HG02798 (cell line): ENCODE data around the gene SLIT3.
"Not testable (repeated sequence)": the region's sequence is repeated elsewhere in the genome, so short reads cannot be mapped to it uniquely, and the experiment has no call there.

Source experiments
- ATAC-seq: cut with Tn5 transposase; IDR thresholded peaks from one replicate; pipeline ENCODE4 v1.9.1; 2021; ENCODE audit warnings: mild to moderate bottlenecking; ENCODE audit not compliant: unreplicated experiment, poor library complexity

The SLIT3 gene

DNA sequence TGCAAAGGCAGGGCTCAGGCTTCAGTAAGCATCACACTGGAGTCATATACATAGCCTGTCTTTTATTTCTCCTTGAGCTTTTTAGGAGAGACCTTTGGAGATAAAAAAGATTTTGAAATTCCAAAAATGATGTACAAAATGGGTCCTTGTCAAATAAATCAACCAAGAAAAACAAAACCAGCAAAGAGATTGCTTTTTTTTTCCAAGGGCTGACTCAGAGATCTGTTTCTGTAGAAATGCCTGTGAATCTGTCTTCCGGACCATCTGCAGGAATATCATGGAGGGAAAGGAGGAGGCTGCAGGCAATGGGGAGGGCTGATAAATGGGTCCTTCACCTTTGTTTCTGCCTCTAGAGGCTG is 77.4 kb downstream of the SLIT3 start:
- ATAC-seq: no peak

DNA sequence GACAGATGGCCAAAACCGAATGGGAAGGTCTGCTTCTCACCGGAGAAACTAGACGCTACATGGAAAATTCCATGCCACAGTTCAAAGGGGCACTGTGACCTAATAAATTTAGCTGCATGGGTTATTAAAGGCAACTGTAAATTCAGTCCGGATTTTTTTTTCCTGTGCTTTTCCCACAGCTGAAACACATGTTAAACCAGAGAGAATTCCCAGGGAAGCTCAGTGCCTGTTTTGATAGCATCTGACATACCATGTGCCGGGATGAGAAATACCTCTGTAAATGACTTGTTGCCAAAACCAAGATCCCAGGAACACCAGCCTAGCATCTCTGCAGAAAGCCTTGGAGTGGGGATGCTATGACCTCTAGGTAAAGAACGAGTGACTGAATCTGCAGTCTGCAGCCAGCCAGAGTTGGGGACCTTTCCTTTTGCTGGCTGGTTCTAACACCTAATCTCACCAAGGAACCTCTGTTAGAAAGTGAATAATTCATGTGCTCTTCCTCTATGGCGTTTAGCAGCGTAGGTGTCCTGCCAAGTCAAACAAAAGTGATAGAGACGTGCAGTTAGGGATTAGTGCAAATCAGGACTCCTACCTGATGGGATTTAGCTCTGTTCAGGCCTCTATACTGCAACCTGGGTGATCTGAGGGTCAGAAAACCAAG is 77.9 kb downstream of the SLIT3 start:
- ATAC-seq: no peak

DNA sequence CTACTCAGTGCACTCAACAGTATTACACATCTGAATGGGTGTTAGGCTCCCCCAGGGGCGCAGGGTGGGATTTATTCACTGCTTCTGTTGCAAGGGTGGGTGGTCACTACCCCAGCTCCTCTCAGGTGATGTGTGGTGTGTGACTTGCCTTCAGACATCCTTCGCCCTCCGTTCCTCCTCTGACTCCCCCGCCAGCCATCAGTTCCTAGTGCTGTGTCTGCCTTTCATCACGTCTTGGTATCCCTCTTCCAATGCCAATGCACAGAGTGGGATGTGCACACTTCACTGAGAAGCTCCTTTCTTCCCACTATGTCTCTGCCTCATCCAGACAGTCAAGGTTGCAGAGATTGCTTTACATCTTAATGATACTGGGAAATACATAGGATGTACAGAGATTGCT is 79.4 kb downstream of the SLIT3 start:
- ATAC-seq: no peak

DNA sequence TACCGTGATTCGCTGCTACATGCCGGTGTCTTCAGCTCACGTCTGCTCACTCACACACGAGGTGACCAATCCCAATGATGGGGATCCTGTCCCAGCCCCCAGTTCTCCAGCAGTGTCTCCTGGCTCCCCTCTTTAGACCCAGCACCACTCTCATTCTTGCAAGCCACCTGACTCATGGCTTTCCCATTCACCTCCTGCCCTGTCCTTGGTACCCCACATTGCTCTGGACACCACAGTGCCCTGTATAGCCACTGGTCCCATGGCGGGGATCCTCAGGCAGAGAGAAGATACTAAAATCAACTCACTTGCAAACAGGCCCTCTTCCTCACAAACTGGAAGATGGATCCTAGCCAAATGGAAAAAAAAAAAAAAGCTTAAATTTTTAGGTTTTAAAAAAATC is 81.0 kb downstream of the SLIT3 start:
- ATAC-seq: no peak

DNA sequence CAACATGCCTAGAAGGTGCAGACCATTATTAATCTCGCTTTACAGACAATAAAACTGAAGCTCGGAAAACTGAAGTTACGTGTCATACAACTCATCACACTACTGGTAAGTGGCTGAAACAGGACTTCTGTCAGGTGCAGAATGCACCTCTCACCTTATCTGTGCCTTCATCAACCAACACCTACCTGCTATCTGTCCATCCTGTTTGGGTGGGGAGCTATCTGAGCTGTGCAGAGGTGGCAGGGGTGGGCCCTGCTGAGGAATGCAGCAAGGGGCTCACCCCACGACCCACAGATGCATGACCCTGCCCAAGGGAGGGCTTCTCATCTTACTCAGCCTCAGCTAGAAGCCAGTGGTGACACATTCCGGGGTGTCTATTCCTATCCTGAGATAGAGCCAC is 81.6 kb downstream of the SLIT3 start:
- no peak for ATAC-seq

DNA sequence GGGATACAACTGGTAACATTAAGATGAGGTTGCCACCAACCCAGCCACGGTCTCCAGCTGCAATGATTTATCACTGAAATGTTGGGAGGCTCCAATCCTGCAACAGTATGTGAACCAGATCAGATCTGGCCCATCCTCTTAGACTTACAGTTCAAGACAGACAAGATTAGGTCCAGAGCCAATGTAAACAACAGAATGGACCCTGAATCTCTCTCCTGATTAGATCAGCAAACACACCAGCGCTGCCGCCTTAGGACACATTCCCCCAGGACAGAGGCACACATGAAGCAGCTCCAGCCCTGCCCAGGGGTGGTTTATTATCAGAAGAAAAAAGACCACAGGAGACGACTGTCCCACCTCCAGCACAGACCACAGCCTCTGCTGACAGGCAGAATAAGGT is 82.1 kb downstream of the SLIT3 start:
- no peak for ATAC-seq

DNA sequence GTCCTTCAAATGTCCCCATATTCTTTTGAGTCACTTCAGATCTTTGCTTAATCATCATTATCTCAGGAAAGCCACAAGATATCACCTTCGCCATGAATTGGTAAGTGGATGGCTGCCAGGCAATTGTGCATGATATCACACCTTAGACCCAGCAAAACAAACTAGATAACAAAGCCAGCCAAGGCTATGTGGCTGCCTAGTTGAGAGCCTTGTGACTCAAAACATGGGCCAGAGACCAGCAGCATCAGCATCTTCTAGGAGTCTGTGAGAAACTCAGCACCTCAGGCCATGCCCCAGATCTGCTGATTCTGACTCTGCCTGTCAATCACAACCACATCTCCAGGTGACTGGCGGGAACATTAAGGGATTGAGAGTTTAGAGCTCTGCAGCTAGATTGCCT is 82.8 kb downstream of the SLIT3 start:
- ATAC-seq: no peak

DNA sequence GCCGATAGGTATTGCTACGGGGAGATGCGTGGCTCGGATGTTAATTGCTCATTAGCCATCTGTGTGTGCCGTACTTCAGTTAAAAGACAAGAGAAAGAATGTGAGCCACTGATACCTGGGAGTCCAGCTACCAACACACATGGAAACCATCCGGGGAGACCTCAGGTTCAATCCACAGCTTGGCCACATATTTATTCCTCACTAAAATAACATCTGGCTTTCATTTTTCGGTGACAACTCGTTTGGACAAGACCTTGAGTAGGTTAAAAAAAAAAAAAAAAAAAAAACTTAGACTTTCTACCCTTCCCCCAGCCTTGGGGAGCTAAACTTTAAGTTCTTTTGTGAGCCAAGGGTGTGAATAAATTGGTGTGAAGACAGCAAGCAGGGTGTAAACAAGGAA is 84.1 kb downstream of the SLIT3 start:
- ATAC-seq: no peak

DNA sequence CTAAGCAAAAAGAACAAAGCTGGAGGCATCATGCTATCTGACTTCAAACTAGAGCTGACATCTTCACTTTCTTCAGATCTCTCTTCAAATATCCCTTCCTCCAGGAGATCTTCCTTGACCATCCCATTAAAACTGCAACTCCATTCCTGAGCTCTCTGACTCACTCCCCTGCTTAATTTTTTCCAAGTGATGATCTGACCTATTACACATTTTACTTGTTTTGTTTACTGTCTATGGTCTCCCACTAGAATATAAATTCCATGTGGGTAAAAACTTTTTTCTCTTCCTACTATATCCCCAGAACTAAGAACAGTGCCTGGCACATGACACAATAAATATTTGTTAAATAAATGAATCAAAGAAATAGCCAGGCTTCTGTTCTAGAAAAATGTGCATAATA is 87.5 kb downstream of the SLIT3 start:
- ATAC-seq: no peak

DNA sequence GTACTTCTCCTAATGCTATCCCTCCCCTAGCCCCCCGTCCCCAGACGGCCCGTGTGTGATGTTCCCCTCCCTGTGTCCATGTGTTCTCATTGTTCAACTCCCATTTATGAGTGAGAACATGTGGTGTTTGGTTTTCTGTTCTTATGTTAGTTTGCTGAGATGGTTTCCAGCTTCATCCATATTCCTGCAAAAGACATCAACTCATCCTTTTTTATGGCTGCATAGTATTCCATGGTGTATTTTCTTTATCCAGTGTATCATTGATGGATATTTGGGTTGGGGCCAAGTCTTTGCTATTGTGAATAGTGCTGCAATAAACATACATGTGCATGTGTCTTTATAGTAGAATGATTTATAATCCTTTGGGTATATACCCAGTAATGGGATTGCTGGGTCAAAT is 89.2 kb downstream of the SLIT3 start:
- ATAC-seq: not testable (repeated sequence)

DNA sequence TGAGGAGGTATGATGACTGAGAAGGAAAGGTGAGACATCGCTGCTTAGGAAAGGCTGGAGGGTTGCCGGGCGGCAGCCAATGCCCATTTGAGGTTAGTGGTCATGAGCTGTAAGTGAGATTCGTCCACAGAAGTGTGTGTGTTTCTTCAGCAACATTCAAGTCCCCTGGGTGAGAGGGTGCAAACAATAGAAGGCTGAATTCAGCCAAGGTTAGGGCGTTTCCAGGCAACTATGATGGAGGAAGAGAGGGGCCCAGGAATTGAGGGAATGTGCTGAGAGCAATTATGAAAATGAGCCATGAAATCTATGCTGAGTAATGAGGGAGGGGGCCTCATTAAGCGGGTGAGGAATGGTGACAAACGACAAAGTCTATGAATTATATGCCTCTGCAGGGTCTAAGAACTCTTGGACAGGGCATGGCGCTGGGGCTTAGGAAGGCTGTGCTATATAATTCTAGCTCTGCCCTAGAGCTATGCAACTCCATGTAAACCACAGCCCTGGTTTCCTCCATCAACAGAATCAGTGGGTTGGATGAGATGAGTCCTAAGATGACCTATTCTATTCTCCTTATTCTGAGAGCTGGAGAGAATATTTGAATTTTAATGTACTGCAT is 96.0 kb downstream of the SLIT3 start:
- no peak for ATAC-seq

DNA sequence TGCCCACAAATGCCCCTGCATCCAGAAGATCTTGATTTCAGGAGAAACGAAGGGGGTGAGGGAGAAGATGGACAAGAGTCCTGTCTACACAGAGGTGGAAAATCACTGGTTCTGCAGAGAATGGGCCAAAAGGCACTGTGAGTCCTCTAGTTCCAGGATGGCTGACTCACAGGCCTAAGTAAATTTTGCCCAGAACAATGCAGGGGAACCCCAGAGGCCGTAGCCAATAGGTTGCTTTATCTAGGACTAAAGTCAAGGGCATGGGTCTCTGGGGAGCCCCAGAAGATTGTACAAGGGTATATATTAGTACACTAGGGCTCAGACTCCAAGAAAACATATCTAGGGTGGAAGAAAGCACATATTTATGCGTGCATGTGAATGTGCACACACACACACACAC is 98.0 kb downstream of the SLIT3 start:
- no peak for ATAC-seq

DNA sequence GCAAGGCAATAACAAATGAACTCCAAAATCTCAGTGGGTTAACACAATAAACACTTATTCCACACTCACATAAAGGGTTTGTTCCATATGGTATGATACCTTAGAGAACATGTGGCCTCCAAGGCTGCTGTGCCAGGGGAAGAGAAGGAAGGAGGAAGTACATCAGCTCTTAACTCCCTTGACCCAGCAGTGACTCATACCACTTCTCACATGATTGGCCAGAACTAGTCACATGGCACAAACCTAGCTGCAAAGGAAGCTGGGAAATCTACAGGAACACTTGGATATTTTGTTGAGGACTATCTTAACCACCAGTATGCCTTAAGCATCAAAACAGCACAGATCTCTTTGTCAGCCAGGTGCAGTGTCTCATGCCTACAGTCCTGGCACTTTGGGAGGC is 99.3 kb downstream of the SLIT3 start:
- no peak for ATAC-seq

DNA sequence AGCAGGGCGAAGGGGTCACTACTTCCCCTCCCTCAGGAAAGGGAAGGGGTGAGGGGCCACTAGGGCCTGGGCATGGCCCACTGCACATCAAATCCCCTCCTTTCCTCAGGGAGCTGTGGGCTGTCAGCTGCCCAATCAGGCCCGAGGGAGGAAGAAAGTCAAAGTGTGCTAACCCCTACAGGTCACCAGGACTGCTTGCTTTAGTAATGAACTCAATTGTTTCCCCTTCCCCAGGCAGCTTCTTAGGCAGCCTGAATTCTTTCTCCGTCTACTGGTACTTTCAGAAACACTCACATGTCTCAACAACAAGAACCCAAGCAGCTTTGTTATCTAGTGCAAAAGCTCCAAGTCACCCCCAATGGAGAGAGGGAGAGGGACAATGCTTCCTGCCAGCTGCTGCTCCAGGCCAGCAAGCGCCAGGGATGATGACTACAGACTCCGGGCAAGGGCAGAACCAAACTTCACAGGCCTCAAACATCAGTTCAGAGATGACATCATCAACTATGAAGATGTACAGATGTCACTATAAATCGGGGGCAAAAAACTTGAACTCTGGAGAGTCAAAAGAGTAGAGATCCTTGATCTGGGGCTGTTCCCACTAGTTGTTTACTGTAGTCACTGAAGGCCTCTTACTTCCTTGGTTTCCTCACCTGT is 100.7 kb downstream of the SLIT3 start:
- ATAC-seq: no peak

DNA sequence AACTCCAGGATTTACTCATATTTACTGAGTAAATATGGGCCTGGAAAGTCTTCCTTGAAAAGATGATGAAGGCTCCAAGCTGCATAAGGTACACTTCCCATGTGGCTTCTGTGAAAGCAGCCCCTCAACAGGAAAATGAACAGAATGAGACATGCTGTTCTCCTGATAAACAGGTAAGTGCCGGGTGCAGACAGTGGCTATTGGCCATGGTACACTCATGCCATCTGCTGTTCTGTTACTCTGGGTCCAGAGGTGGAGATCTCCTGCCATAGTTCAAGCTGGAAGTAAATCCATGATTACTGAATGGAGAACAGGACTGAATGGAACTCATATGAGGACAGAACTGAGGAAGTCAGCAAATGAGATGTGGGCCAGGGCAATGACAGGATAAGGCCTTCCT is 103.6 kb downstream of the SLIT3 start:
- no peak for ATAC-seq

DNA sequence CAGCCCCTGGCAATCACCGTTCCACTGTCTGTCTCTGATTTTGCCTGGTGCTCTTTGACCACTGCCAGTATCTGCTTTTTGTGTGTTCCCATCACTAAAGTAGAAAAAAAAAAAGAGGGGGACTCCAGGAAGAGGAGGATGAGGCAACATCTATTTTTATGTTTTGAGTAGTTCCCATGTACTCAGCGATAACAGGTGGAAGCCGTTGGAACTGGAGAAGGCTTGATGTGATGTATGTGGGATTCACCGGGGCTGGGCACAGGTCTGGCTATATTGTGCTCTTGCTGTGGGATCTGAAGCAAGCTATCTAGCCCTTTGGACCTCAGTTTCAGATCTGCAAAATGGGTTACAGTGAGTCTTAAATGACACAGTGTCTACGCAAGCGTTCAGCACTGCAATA is 104.9 kb downstream of the SLIT3 start:
- no peak for ATAC-seq

DNA sequence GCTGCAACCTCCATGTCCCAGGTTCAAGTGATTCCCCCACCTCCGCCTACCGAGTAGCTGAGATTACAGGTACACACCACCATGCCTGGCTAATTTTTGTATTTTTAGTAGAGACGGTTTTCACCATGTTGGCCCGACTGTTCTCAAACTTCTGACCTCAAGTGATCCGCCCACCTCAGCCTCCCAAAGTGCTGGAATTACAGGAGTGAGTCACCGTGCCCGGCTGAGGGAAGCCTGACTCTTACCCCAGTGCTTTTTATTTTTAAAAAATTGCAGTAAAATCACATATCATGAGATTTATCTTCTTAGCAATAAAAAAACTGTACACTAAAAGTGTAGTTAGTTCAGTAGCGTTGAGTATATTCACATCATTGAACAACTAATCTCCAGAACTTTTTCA is 105.3 kb downstream of the SLIT3 start:
- no peak for ATAC-seq

DNA sequence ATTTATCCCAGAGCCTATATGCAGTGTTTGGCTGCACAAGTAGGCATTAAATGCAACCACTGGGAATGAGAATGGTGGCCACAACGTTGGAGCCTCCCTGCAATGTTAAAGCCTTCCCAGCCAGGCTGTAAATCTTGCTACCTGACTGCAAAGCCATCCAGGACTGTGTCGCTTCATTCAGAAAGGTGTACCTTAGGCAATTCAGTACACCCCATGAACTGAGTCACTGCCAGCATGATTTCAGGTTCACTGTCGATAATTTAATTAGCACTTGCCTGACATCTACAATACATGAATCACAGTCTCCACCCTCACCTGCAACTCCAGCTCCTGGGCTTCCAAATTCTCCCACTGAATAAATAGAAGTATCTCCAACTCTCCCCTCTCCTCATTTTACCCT is 108.4 kb downstream of the SLIT3 start:
- ATAC-seq: no peak

DNA sequence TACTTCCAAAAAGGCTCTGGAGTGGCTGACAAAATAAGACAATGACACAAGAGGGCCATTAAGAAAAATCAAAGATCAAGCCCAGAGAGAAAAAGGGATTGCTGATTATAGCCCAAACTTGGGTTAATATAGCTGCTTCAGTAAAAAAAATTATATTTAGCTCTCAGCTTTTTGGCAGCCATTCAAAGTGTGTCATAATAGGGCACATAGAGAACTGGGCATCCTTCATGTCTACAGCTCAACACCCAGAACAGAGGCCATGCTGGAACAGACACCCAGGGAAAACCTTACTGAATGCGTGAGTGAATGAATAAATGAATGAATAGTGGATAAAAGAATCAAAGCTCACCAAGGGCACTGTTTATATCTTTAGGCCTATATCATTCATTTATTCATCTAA is 110.1 kb downstream of the SLIT3 start:
- ATAC-seq: no peak

DNA sequence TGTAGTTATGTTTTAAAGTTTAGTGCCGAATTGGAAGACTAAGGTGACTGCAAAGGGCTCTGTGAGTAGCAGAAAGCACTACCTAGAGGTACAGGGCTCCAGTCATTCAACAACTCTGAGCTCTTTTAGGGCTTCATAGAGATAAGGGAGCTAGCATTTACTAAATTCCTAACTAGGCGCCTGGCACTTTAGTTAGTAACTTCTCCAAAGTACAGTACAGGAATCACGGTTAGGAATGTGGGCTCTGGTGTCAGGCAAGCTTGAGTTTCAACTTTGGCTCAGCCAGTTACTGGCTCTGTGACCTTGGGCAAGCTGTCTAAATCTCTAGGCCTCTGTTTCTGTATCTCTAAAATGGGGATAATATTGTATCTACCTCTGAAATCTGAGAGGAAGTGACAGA is 115.3 kb downstream of the SLIT3 start:
- no peak for ATAC-seq

DNA sequence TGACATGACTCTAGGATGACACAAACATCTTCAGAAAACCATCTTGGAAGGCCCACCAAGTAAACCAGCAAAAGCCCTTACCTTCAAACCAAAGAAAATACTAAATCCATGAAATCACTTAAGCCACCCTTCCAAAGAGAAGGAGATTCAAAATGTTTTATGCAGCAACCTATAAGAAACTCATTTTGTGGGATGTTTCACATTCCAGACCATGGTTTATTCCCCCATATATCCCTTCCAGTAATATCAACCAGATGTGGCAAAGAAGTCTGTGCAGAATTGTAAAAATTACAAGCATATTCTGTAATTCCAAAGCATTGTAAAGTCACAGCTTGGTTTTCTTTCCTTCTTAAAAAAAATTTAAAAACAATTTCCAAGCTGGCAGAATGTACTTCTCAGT is 117.4 kb downstream of the SLIT3 start:
- no peak for ATAC-seq

DNA sequence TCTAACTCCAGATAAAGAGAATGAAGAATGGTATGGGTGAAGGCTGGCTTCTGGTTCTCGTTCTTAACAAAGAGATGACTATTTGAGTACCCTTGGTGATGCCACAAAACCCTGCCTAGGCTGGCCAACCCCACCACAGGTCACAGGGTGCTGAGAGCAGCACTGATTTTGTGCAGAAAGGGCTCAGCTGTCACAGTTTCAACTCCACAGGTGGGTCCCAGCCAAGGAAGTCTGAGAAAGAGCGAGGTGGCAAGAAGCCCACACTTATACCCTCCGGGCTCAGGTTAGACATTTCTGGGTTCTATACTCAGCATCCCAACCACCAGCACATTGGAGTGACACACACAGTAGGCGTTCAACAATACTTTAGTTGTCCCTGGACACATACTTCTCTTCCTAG is 118.1 kb downstream of the SLIT3 start:
- no peak for ATAC-seq
